Adrenal gland (tissue), 5 donors: ENCODE data around the gene STPG4.

Source experiments
- CTCF ChIP-seq, 6 experiments: fragments of 450-650 bp in 4 of 6; fragments of 200-600 bp in 2 of 6; sonication (generic) in 1 of 6; IDR thresholded peaks; 1 replicate in 5 of 6; 2 replicates in 1 of 6; pipeline versions ENCODE4 v1.5.1 to v1.8.0; 2016 to 2021; ENCODE audit warnings: antibody characterized with exemption in 6 of 6, mild to moderate bottlenecking in 2 of 6, moderate library complexity in 1 of 6
- POLR2A ChIP-seq, 2 donors: fragments of 450-650 bp; IDR thresholded peaks; one replicate each; pipeline ENCODE4 v1.6.1; 2017; ENCODE audit warnings: antibody characterized with exemption in 2 of 2, mild to moderate bottlenecking in 2 of 2, moderate library complexity in 1 of 2
- donor health status: DM: no; HTN: no; CAD: no.

- TF ChIP-seq CTCF (IDR thresholded peaks at IDR 0.05), result no peak
- TF ChIP-seq POLR2A (IDR thresholded peaks at IDR 0.05), result no peak
These were observed 92.2 kb downstream of the STPG4 start for GRCh38 chr2:47062681-47063537.
